HCT116 (cell line): Measurements from ENCODE around the gene SEZ6.

Experiments
- CTCF ChIP-seq, 3 experiments: fragments of 200-600 bp in 1 of 3; sonication (generic) in 1 of 3; IDR thresholded peaks in 2 of 3; conservative IDR thresholded peaks in 1 of 3; 2 replicates each; pipeline ENCODE4 v1.5.1; 2012 to 2017; ENCODE audit warnings: low read depth in 2 of 3, low read length in 2 of 3, antibody characterized with exemption in 1 of 3, borderline replicate concordance in 1 of 3, control low read depth in 1 of 3, mild to moderate bottlenecking in 1 of 3, mixed read lengths in 1 of 3, mixed run types in 1 of 3, moderate library complexity in 1 of 3; ENCODE audit not compliant: insufficient read depth in 1 of 3
- EZH2 ChIP-seq: fragments of 200-600 bp; sonication (generic); IDR thresholded peaks from 2 replicates; pipeline ENCODE4 v1.6.1; 2017; ENCODE audit warnings: antibody characterized with exemption, mixed run types
- RAD21 ChIP-seq: IDR thresholded peaks from 2 replicates; pipeline ENCODE4 v1.6.1; 2012; ENCODE audit warnings: low read depth, mild to moderate bottlenecking

- TF ChIP-seq RAD21 (no peak), EZH2 (no peak), CTCF (IDR thresholded peaks at IDR 0.05 in 2 of 3, conservative IDR thresholded peaks at IDR 0.05 in 1 of 3; ENCODE audit: borderline replicate concordance in 1 of 3, insufficient read depth in 1 of 3, low read depth in 2 of 3, low read length in 2 of 3) (no peak)
Measured at GRCh38 chr17:28920201-28920600, 85.6 kb downstream of the SEZ6 start.
